Neural cell (in vitro differentiated cells): ENCODE data around the gene ABHD16B. TPM values are rescaled to one million over a fixed set of nuclear protein-coding genes. Genes with fewer than 3 reads are reported as not detected.

Experiments
- H2AFZ ChIP-seq: fragments of 200-600, 300-800 bp; sonication (generic), shearing (Covaris generic); 2 replicates; pipeline ENCODE4 v1.6.0; 2014; ENCODE audit warnings: low read depth, mild to moderate bottlenecking, antibody characterized with exemption, low read length, moderate library complexity
- H3F3A ChIP-seq: fragments of 200-600 bp; shearing (Covaris generic); 2 replicates; pipeline ENCODE4 v1.6.1; 2016; ENCODE audit warnings: mild to moderate bottlenecking, moderate library complexity, mixed read lengths, antibody characterized with exemption, low read length; ENCODE audit not compliant: insufficient read depth, poor library complexity, severe bottlenecking
- H3K27ac ChIP-seq: fragments of 200-600, 300-800 bp; sonication (generic), shearing (Covaris generic); 2 replicates; pipeline ENCODE4 v1.5.1; 2014; ENCODE audit warnings: mild to moderate bottlenecking, low read length, moderate library complexity
- H3K27me3 ChIP-seq: fragments of 300-800, 200-600 bp; sonication (generic), shearing (Covaris generic); 2 replicates; pipeline ENCODE4 v1.6.0; 2014; ENCODE audit warnings: mild to moderate bottlenecking, low read depth, low read length, moderate library complexity; ENCODE audit not compliant: insufficient read depth
- H3K36me3 ChIP-seq: fragments of 300-800, 200-600 bp; sonication (generic), shearing (Covaris generic); 2 replicates; pipeline ENCODE4 v1.5.1; 2014; ENCODE audit warnings: mild to moderate bottlenecking, antibody characterized with exemption, low read length, moderate library complexity; ENCODE audit not compliant: insufficient read depth
- H3K4me2 ChIP-seq: fragments of 300-800, 200-600 bp; sonication (generic), shearing (Covaris generic); 2 replicates; pipeline ENCODE4 v1.6.0; 2014; ENCODE audit warnings: mild to moderate bottlenecking, low read length
- H3K4me3 ChIP-seq: fragments of 300-800, 200-600 bp; sonication (generic), shearing (Covaris generic); 2 replicates; pipeline ENCODE4 v1.5.1; 2014; ENCODE audit warnings: mild to moderate bottlenecking, low read length, moderate library complexity
- H3K79me2 ChIP-seq: fragments of 200-600 bp; shearing (Covaris generic); replicated peaks from 2 replicates; pipeline ENCODE4 v1.6.0; 2014; ENCODE audit warnings: mild to moderate bottlenecking, low read length, moderate library complexity; ENCODE audit not compliant: insufficient read depth
- H3K9ac ChIP-seq: fragments of 300-800, 200-600 bp; sonication (generic), shearing (Covaris generic); 2 replicates; pipeline ENCODE4 v1.6.1; 2016; ENCODE audit warnings: mild to moderate bottlenecking, low read length, mixed read lengths
- H3K9me2 ChIP-seq: fragments of 200-600 bp; shearing (Covaris generic); 2 replicates; pipeline ENCODE4 v1.6.1; 2016; ENCODE audit warnings: mild to moderate bottlenecking, low read length, mixed read lengths; ENCODE audit not compliant: insufficient read depth
- H3K9me3 ChIP-seq: fragments of 200-600, 300-800 bp; sonication (generic), shearing (Covaris generic); 2 replicates; pipeline ENCODE4 v1.6.1; 2016; ENCODE audit warnings: mild to moderate bottlenecking, mixed run types, low read length, moderate library complexity, mixed read lengths
- H4K20me1 ChIP-seq: fragments of 200-600 bp; shearing (Covaris generic); 2 replicates; pipeline ENCODE4 v1.6.1; 2016; ENCODE audit warnings: mild to moderate bottlenecking, mixed run types; ENCODE audit not compliant: insufficient read depth
- EP300 ChIP-seq: fragments of 450-650 bp; conservative IDR thresholded peaks from 2 replicates; pipeline ENCODE4 v1.6.1; 2014; ENCODE audit warnings: antibody characterized with exemption, mild to moderate bottlenecking, moderate library complexity; ENCODE audit not compliant: poor library complexity, severe bottlenecking
- EZH2 ChIP-seq: fragments of 200-600, 300-800 bp; shearing (Covaris generic), sonication (generic); IDR thresholded peaks from 2 replicates; pipeline ENCODE4 v1.6.1; 2014; ENCODE audit warnings: antibody characterized with exemption, low read length, borderline replicate concordance, mild to moderate bottlenecking; ENCODE audit not compliant: insufficient read depth, poor library complexity, severe bottlenecking
- MXI1 ChIP-seq: fragments of 450-650 bp; conservative IDR thresholded peaks from 2 replicates; pipeline ENCODE4 v1.6.1; 2014; ENCODE audit warnings: antibody characterized with exemption, mild to moderate bottlenecking; ENCODE audit not compliant: poor library complexity, severe bottlenecking
- POLR2AphosphoS5 ChIP-seq: IDR thresholded peaks from 2 replicates; pipeline ENCODE4 v1.6.1; 2012
- RAD21 ChIP-seq: fragments of 450-650 bp; conservative IDR thresholded peaks from 2 replicates; pipeline ENCODE4 v1.6.1; 2014; ENCODE audit warnings: antibody characterized with exemption, mild to moderate bottlenecking, moderate library complexity
- SMC3 ChIP-seq: fragments of 450-650 bp; conservative IDR thresholded peaks from 2 replicates; pipeline ENCODE4 v1.6.1; 2014; ENCODE audit warnings: antibody characterized with exemption, mild to moderate bottlenecking, moderate library complexity; ENCODE audit not compliant: poor library complexity
- TAF1 ChIP-seq: IDR thresholded peaks from 2 replicates; pipeline ENCODE4 v1.6.1; 2012; ENCODE audit warnings: low read depth
- polyA plus RNA-seq: library from polyadenylated mRNA; depleted of rRNA; stranded (reverse); fragments of >200 nt; gene quantifications from 2 replicates; pipeline ENCODE4 v1.2.3, GENCODE V29; 2014
- TF ChIP-seq, protein P1 (sequence below): IDR thresholded peaks from 2 replicates; pipeline ENCODE4 v1.6.1; 2012; ENCODE audit warnings: borderline replicate concordance
- TF ChIP-seq, protein P2 (sequence below): fragments of 450-650 bp; IDR thresholded peaks from 2 replicates; pipeline ENCODE4 v1.5.1; 2014; ENCODE audit warnings: antibody characterized with exemption, mild to moderate bottlenecking, moderate library complexity; ENCODE audit not compliant: poor library complexity, severe bottlenecking

Gene ABHD16B
- polyA plus RNA-seq, 1 donor from 2014 or later, result not detected

DNA sequence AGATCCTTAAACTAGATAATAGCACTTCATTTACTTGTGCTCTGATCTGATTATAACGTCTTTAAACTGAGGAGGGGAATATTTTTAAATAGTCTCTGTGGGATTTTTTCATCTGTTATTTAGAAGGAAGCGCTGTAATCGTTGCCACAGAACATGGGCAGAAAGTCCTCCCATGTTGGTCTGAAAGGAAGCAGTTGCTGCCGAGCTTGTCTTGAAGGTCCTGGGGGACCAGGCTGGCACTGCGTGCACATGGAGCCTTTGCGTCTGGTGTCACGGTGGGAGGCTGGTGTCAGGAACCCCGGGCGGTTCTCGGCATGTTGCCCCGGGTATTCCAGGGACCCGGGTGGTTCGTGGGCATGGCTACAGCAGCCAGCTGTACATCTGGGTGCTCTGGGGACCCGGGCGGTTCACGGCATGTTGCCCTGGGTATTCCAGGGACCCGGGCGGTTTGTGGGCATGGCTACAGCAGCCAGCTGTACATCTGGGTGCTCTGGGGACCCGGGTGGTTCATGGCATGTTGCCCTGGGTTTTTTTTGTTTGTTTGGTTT is 15.3 kb downstream of the ABHD16B start:
- H3K4me3 ChIP-seq, result no peak overlapping the region
- no peaks in the 10 kb centered on the region for H3K9me2 ChIP-seq
- no peak overlapping the region for H2AFZ ChIP-seq
- no peak overlapping the region for H3K9ac ChIP-seq
- H3K4me2 ChIP-seq, result no peak overlapping the region
- no peaks in the 10 kb centered on the region for H3K9me3 ChIP-seq
- H3F3A ChIP-seq, result no peaks in the 10 kb centered on the region
- TF ChIP-seq TAF1, result no peak
- no peak for TF ChIP-seq EZH2
- TF ChIP-seq EP300, result no peak
- TF ChIP-seq MXI1, result no peak
- TF ChIP-seq, protein P1, sequence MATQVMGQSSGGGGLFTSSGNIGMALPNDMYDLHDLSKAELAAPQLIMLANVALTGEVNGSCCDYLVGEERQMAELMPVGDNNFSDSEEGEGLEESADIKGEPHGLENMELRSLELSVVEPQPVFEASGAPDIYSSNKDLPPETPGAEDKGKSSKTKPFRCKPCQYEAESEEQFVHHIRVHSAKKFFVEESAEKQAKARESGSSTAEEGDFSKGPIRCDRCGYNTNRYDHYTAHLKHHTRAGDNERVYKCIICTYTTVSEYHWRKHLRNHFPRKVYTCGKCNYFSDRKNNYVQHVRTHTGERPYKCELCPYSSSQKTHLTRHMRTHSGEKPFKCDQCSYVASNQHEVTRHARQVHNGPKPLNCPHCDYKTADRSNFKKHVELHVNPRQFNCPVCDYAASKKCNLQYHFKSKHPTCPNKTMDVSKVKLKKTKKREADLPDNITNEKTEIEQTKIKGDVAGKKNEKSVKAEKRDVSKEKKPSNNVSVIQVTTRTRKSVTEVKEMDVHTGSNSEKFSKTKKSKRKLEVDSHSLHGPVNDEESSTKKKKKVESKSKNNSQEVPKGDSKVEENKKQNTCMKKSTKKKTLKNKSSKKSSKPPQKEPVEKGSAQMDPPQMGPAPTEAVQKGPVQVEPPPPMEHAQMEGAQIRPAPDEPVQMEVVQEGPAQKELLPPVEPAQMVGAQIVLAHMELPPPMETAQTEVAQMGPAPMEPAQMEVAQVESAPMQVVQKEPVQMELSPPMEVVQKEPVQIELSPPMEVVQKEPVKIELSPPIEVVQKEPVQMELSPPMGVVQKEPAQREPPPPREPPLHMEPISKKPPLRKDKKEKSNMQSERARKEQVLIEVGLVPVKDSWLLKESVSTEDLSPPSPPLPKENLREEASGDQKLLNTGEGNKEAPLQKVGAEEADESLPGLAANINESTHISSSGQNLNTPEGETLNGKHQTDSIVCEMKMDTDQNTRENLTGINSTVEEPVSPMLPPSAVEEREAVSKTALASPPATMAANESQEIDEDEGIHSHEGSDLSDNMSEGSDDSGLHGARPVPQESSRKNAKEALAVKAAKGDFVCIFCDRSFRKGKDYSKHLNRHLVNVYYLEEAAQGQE, result no peak
- H3K27me3 ChIP-seq, result no peaks in the 10 kb centered on the region
- no peaks in the 10 kb centered on the region for H4K20me1 ChIP-seq
- no peaks in the 10 kb centered on the region for H3K36me3 ChIP-seq
- no peaks in the 10 kb centered on the region for H3K79me2 ChIP-seq
- H3K27ac ChIP-seq, result no peak overlapping the region

DNA sequence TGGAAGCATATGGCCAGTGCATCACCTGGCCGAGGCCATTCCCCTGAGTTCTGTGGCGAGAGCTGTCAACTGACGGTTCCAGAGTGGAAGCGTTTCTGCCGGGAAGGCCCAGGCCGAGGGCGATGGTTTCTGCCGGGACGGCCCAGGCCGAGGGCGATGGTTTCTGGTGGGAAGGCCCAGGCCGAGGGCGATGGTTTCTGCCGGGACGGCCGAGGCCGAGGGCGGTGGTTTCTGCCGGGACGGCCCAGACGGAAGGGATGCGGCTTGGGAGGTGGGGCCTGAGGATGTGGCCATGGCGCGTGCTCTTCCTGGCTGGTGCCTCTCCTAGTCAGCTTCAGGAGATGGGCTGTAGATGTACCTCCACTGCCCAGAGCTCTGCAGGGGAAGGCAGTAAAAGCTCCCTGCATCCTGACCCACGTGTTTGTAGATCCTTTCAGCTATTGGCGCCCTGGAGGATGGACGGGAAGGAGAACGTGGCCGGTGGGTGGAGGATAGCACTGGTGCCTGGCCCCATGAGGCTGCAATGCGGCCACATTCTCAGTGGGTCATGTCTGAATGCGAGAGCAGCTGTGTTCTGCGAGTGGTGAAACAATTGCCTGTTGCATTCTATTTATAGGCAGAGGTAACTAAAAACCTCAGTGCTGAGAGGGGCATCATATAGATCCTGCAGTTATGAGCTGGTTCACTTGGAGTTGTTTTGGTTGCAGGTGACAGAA is 16.6 kb downstream of the ABHD16B start:
- Histone ChIP-seq H3K9me3 (no peaks in the 10 kb centered on the region), H3K4me3 (no peak overlapping the region), H4K20me1 (no peaks in the 10 kb centered on the region), H3K9ac (no peak overlapping the region), H3K27ac (no peak overlapping the region), H3K9me2 (no peaks in the 10 kb centered on the region), H2AFZ (no peak overlapping the region), H3K79me2 (no peaks in the 10 kb centered on the region), H3F3A (no peaks in the 10 kb centered on the region), H3K4me2 (no peak overlapping the region), H3K27me3 (no peaks in the 10 kb centered on the region), H3K36me3 (no peaks in the 10 kb centered on the region)
- TF ChIP-seq POLR2AphosphoS5 (no peak), EZH2 (no peak), EP300 (no peak), MXI1 (no peak), TAF1 (no peak), SMC3 (no peak), RAD21 (no peak)
- TF ChIP-seq, protein P1, result no peak
- TF ChIP-seq, protein P2, sequence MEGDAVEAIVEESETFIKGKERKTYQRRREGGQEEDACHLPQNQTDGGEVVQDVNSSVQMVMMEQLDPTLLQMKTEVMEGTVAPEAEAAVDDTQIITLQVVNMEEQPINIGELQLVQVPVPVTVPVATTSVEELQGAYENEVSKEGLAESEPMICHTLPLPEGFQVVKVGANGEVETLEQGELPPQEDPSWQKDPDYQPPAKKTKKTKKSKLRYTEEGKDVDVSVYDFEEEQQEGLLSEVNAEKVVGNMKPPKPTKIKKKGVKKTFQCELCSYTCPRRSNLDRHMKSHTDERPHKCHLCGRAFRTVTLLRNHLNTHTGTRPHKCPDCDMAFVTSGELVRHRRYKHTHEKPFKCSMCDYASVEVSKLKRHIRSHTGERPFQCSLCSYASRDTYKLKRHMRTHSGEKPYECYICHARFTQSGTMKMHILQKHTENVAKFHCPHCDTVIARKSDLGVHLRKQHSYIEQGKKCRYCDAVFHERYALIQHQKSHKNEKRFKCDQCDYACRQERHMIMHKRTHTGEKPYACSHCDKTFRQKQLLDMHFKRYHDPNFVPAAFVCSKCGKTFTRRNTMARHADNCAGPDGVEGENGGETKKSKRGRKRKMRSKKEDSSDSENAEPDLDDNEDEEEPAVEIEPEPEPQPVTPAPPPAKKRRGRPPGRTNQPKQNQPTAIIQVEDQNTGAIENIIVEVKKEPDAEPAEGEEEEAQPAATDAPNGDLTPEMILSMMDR, result no peak
